Memory B cell (primary cell): ENCODE results near the gene TSPEAR.
"Not testable (repeated sequence)": the region's sequence is repeated elsewhere in the genome, so short reads cannot be mapped to it uniquely, and the experiment has no call there.

Source experiments
- ATAC-seq: fragments of 150-1000 bp; cut with Tn5 transposase; 2 replicates; pipeline ENCODE4 v1.10.0; 2021; ENCODE audit warnings: low read depth, mild to moderate bottlenecking, moderate library complexity
- DNase-seq, 2 donors: peaks; one replicate each; pipeline ENCODE4 v3.0.0; 2022; ENCODE audit warnings: low spot score in 2 of 2
- H3K27ac Mint-ChIP-seq: one replicate; pipeline ENCODE4 v1.8.0; 2022; ENCODE audit warnings: mild to moderate bottlenecking, moderate library complexity, mixed read lengths
- H3K27me3 Mint-ChIP-seq: one replicate; pipeline ENCODE4 v1.8.0; 2022; ENCODE audit warnings: mixed read lengths
- H3K36me3 Mint-ChIP-seq: one replicate; pipeline ENCODE4 v1.8.0; 2022; ENCODE audit warnings: mild to moderate bottlenecking, mixed read lengths
- H3K4me1 Mint-ChIP-seq: one replicate; pipeline ENCODE4 v1.8.0; 2022; ENCODE audit warnings: mixed read lengths
- H3K4me3 Mint-ChIP-seq: one replicate; pipeline ENCODE4 v1.8.0; 2022; ENCODE audit warnings: mild to moderate bottlenecking, moderate library complexity, mixed read lengths
- H3K9me3 Mint-ChIP-seq: one replicate; pipeline ENCODE4 v1.8.0; 2022; ENCODE audit warnings: mixed read lengths

Gene TSPEAR

GRCh38 chr21:44684077-44684476, 27.3 kb downstream of the TSPEAR start:
- no peaks in the 10 kb centered on the region for H3K9me3 Mint-ChIP-seq
- no peak overlapping the region for H3K4me3 Mint-ChIP-seq
- H3K27ac Mint-ChIP-seq = no peak overlapping the region
- no peaks in the 10 kb centered on the region for H3K4me1 Mint-ChIP-seq
- ATAC-seq (no peak), DNase-seq (no peak)
- no peaks in the 10 kb centered on the region for H3K36me3 Mint-ChIP-seq
- peaks cover 35% of the 10 kb centered on the region for H3K27me3 Mint-ChIP-seq

- no peaks in the 10 kb centered on the region for H3K36me3 Mint-ChIP-seq
- H3K4me3 Mint-ChIP-seq = no peak overlapping the region
- DNase-seq (no peak), ATAC-seq (no peak)
- no peaks in the 10 kb centered on the region for H3K4me1 Mint-ChIP-seq
- H3K9me3 Mint-ChIP-seq = no peaks in the 10 kb centered on the region
- peaks cover 32% of the 10 kb centered on the region for H3K27me3 Mint-ChIP-seq
- H3K27ac Mint-ChIP-seq = no peak overlapping the region
Observed at GRCh38 chr21:44682580-44683151, 28.7 kb downstream of the TSPEAR start.

- no peaks in the 10 kb centered on the region for H3K4me1 Mint-ChIP-seq
- H3K36me3 Mint-ChIP-seq = no peaks in the 10 kb centered on the region
- H3K9me3 Mint-ChIP-seq = no peaks in the 10 kb centered on the region
- H3K27me3 Mint-ChIP-seq = peaks cover 29% of the 10 kb centered on the region
- no peak within 1 kb of the TSS for H3K27ac Mint-ChIP-seq
- DNase-seq (no peak), ATAC-seq (no peak)
- no peak within 1 kb of the TSS for H3K4me3 Mint-ChIP-seq
Observed at GRCh38 chr21:44681861-44682579, 29.4 kb downstream of the TSPEAR start, which contains the start of gene KRTAP12-1. TSS of gene KRTAP12-1 (minus strand) at chr21:44682163. CDS start at chr21:44682123, 40 bp downstream.

GRCh38 chr21:44681152-44681551, 30.2 kb downstream of the TSPEAR start:
- Mint-ChIP-seq H3K36me3 (no peaks in the 10 kb centered on the region), H3K27me3 (peaks cover 24% of the 10 kb centered on the region), H3K4me1 (no peaks in the 10 kb centered on the region), H3K4me3 (no peak overlapping the region), H3K9me3 (no peaks in the 10 kb centered on the region), H3K27ac (no peak overlapping the region)
- ATAC-seq (no peak), DNase-seq (no peak)

GRCh38 chr21:44677881-44678280, 33.5 kb downstream of the TSPEAR start:
- H3K36me3 Mint-ChIP-seq = peaks cover 4% of the 10 kb centered on the region
- peaks cover 4% of the 10 kb centered on the region for H3K9me3 Mint-ChIP-seq
- DNase-seq (no peak), ATAC-seq (no peak)
- H3K4me3 Mint-ChIP-seq = no peak overlapping the region
- H3K4me1 Mint-ChIP-seq = no peaks in the 10 kb centered on the region
- peaks cover 19% of the 10 kb centered on the region for H3K27me3 Mint-ChIP-seq
- H3K27ac Mint-ChIP-seq = no peak overlapping the region

- H3K4me3 Mint-ChIP-seq = no peak overlapping the region
- DNase-seq (no peak), ATAC-seq (no peak)
- H3K36me3 Mint-ChIP-seq = peaks cover 7% of the 10 kb centered on the region
- no peaks in the 10 kb centered on the region for H3K4me1 Mint-ChIP-seq
- H3K27ac Mint-ChIP-seq = no peak overlapping the region
- peaks cover 11% of the 10 kb centered on the region for H3K9me3 Mint-ChIP-seq
- H3K27me3 Mint-ChIP-seq = peaks cover 15% of the 10 kb centered on the region
Observed at GRCh38 chr21:44671911-44672310, 39.5 kb downstream of the TSPEAR start.

- H3K4me3 Mint-ChIP-seq = no peak overlapping the region
- H3K9me3 Mint-ChIP-seq = peaks cover 11% of the 10 kb centered on the region
- H3K27me3 Mint-ChIP-seq = peaks cover 20% of the 10 kb centered on the region
- H3K36me3 Mint-ChIP-seq = peaks cover 7% of the 10 kb centered on the region
- H3K4me1 Mint-ChIP-seq = no peaks in the 10 kb centered on the region
- no peak overlapping the region for H3K27ac Mint-ChIP-seq
- DNase-seq (no peak), ATAC-seq (no peak)
Observed at GRCh38 chr21:44670642-44671432, 40.5 kb downstream of the TSPEAR start.

GRCh38 chr21:44667612-44668011, 43.8 kb downstream of the TSPEAR start:
- no peaks in the 10 kb centered on the region for H3K4me1 Mint-ChIP-seq

GRCh38 chr21:44666401-44667320, 44.7 kb downstream of the TSPEAR start, which contains the start of gene KRTAP12-2:
TSS of gene KRTAP12-2 (minus strand) at chr21:44666927. CDS start at chr21:44666886, 41 bp downstream.
- Mint-ChIP-seq H3K9me3 (peaks cover 10% of the 10 kb centered on the region), H3K4me3 (no peak within 1 kb of the TSS), H3K27me3 (peaks cover 20% of the 10 kb centered on the region), H3K4me1 (no peaks in the 10 kb centered on the region), H3K27ac (no peak within 1 kb of the TSS), H3K36me3 (peaks cover 4% of the 10 kb centered on the region)
- ATAC-seq = no peak
- no peak for DNase-seq

More at GRCh38 chr21:44667612-44668011, 43.8 kb downstream of the TSPEAR start:
- peaks cover 4% of the 10 kb centered on the region for H3K36me3 Mint-ChIP-seq
- no peak overlapping the region for H3K27ac Mint-ChIP-seq
- peaks cover 16% of the 10 kb centered on the region for H3K27me3 Mint-ChIP-seq
- no peak overlapping the region for H3K4me3 Mint-ChIP-seq
- ATAC-seq = no peak
- DNase-seq = no peak
- H3K9me3 Mint-ChIP-seq = peaks cover 8% of the 10 kb centered on the region

- Mint-ChIP-seq H3K4me1 (no peaks in the 10 kb centered on the region), H3K4me3 (no peak overlapping the region), H3K27ac (no peak overlapping the region), H3K9me3 (peaks cover 10% of the 10 kb centered on the region), H3K27me3 (peaks cover 20% of the 10 kb centered on the region), H3K36me3 (peaks cover 4% of the 10 kb centered on the region)
- ATAC-seq (no peak), DNase-seq (no peak)
Observed at GRCh38 chr21:44664691-44665090, 46.7 kb downstream of the TSPEAR start.

- H3K4me3 Mint-ChIP-seq, DNase-seq, H3K27ac Mint-ChIP-seq, H3K36me3 Mint-ChIP-seq, ATAC-seq, H3K4me1 Mint-ChIP-seq: not testable (repeated sequence)
- Mint-ChIP-seq H3K27me3 (peaks cover 14% of the 10 kb centered on the region), H3K9me3 (peaks cover 12% of the 10 kb centered on the region)
Observed at GRCh38 chr21:44661567-44661966, 49.8 kb downstream of the TSPEAR start.

- Mint-ChIP-seq H3K4me1 (peaks cover 7% of the 10 kb centered on the region), H3K4me3 (no peak overlapping the region), H3K27me3 (peaks cover 10% of the 10 kb centered on the region), H3K27ac (no peak overlapping the region), H3K9me3 (peaks cover 15% of the 10 kb centered on the region), H3K36me3 (peaks cover 1% of the 10 kb centered on the region)
- no peak for DNase-seq
- no peak for ATAC-seq
Observed at GRCh38 chr21:44658913-44659595, 52.3 kb downstream of the TSPEAR start.

GRCh38 chr21:44658541-44658910, 52.8 kb downstream of the TSPEAR start:
- H3K27me3 Mint-ChIP-seq = peaks cover 10% of the 10 kb centered on the region

More at GRCh38 chr21:44658541-44658910, 52.8 kb downstream of the TSPEAR start:
- peaks cover 1% of the 10 kb centered on the region for H3K36me3 Mint-ChIP-seq
- ATAC-seq (no peak), DNase-seq (no peak)
- no peak overlapping the region for H3K4me3 Mint-ChIP-seq
- H3K27ac Mint-ChIP-seq = no peak overlapping the region
- H3K9me3 Mint-ChIP-seq = peaks cover 15% of the 10 kb centered on the region
- peaks cover 7% of the 10 kb centered on the region for H3K4me1 Mint-ChIP-seq
